A673 (cell line): ENCODE data around the gene SMAD3. TPM values are rescaled to one million over a fixed set of nuclear protein-coding genes. Genes with fewer than 3 reads are reported as not detected.
A peak's percentile ranks its signal among the peaks of the same experiment; 100 is the strongest.

Experiments used
- BruUV-seq: library from RNA; stranded (reverse); fragments of 400-500 nt; replicated peaks from 2 replicates; lab custom pipeline; 2021; lab: Mats Ljungman, UMichigan
- CTCF ChIA-PET: fragments of 300-600 bp; sonication (Branson Sonifier 250); formaldehyde crosslinking; loops from one replicate; lab custom pipeline; 2022; ENCODE audit warnings: antibody characterized with exemption; lab: Charles Lee
- POLR2A ChIA-PET: fragments of 300-600 bp; sonication (Branson Sonifier 250); formaldehyde crosslinking; loops from one replicate; lab custom pipeline; 2022; ENCODE audit warnings: antibody characterized with exemption; ENCODE audit not compliant: low non-redundant PET; lab: Charles Lee
- DNase-seq: peaks from one replicate; pipeline ENCODE4 v3.0.0-alpha.2; 2015; ENCODE audit warnings: low spot score
- H3K27ac ChIP-seq: fragments of 200-600 bp; sonication (generic); 2 replicates; pipeline ENCODE4 v1.5.1; 2016; ENCODE audit warnings: mixed run types, low read depth, mild to moderate bottlenecking, mixed read lengths, antibody characterized with exemption, low read length; ENCODE audit not compliant: poor library complexity, severe bottlenecking
- H3K27me3 ChIP-seq: fragments of 200-600 bp; sonication (generic); replicated peaks from 2 replicates; pipeline ENCODE4 v1.6.1; 2017; ENCODE audit warnings: mixed run types, low read depth, mild to moderate bottlenecking, mixed read lengths, antibody characterized with exemption, low read length; ENCODE audit not compliant: insufficient read depth, poor library complexity
- H3K36me3 ChIP-seq: fragments of 200-600 bp; sonication (generic); 2 replicates; pipeline ENCODE4 v1.6.1; 2016; ENCODE audit warnings: mixed run types, mild to moderate bottlenecking, mixed read lengths, antibody characterized with exemption, low read length; ENCODE audit not compliant: insufficient read depth, poor library complexity, severe bottlenecking
- H3K4me1 ChIP-seq: fragments of 200-600 bp; sonication (generic); 2 replicates; pipeline ENCODE4 v1.6.1; 2017; ENCODE audit warnings: mixed run types, mild to moderate bottlenecking, mixed read lengths, antibody characterized with exemption, low read length; ENCODE audit not compliant: insufficient read depth, poor library complexity, severe bottlenecking
- H3K4me3 ChIP-seq: fragments of 200-600 bp; sonication (generic); 2 replicates; pipeline ENCODE4 v1.5.1; 2016; ENCODE audit warnings: low read depth, mixed run types, mild to moderate bottlenecking, mixed read lengths, low read length; ENCODE audit not compliant: poor library complexity, severe bottlenecking
- H3K9me3 ChIP-seq: fragments of 200-600 bp; sonication (generic); 2 replicates; pipeline ENCODE4 v1.6.1; 2016; ENCODE audit warnings: mixed run types, low read depth, mild to moderate bottlenecking, mixed read lengths, antibody characterized with exemption, low read length; ENCODE audit not compliant: poor library complexity, severe bottlenecking
- EZH2 ChIP-seq: fragments of 200-600 bp; sonication (generic); IDR thresholded peaks from 2 replicates; pipeline ENCODE4 v1.6.1; 2017; ENCODE audit warnings: borderline replicate concordance, low read depth, mild to moderate bottlenecking, mixed read lengths, antibody characterized with exemption, low read length; ENCODE audit not compliant: poor library complexity, severe bottlenecking
- intact Hi-C: fragments of 100-400 bp; cut with micrococcal nuclease; formaldehyde crosslinking; loops from one replicate; pipeline ENCODE4 v1.10.0; 2022; ENCODE audit not compliant: unreplicated experiment
- total RNA-seq: library from RNA; stranded (reverse); gene quantifications from 2 replicates; pipeline ENCODE4 v1.2.3, GENCODE V29; 2021
- TF ChIP-seq, protein P1 (sequence below): fragments of 300-800, 200-600 bp; sonication (generic); conservative IDR thresholded peaks from 2 replicates; pipeline ENCODE4 v1.5.1; 2017; ENCODE audit warnings: low read depth, mild to moderate bottlenecking, antibody characterized with exemption, low read length, moderate library complexity, mixed read lengths

Gene SMAD3
- total RNA-seq, 1 experiment from 2014 or later = 31.0 TPM

DNA sequence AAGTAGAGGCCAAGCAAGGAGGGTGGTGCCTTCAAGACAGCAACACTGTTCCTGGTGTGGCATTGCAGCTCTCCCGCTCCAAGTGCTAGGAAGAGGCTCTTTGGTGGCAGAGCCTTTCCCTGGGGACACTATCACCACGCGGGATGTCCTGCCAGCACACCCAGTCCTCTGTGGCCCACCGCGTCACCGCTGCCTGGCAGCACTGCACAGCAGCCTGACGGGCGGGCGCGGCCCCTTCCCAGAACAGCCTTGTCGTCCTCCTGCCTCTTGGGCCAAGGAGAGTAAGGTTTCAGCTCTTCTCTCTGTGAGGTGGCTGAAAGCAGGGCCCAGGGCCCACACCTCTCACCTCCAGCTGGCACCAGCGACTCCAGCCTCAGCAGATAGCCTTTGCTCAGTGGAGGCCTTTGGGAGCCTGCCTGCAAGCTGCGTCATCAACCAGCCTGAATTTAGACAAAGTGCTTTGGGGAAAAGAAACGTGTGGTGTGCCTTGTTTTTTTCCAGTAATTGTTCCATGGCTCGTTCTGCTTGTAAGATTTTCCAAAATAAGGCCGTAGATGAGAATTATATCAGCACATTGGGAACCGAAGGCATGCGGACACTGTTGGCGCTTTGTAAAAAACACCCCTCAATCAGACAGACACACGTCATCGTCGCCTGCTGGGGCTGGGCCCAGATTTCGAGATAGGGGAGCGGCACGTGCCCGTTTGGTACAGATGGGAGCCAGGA is 124.1 kb downstream of the SMAD3 start:
- no peak for DNase-seq
- no peak for TF ChIP-seq EZH2
- TF ChIP-seq, protein P1, sequence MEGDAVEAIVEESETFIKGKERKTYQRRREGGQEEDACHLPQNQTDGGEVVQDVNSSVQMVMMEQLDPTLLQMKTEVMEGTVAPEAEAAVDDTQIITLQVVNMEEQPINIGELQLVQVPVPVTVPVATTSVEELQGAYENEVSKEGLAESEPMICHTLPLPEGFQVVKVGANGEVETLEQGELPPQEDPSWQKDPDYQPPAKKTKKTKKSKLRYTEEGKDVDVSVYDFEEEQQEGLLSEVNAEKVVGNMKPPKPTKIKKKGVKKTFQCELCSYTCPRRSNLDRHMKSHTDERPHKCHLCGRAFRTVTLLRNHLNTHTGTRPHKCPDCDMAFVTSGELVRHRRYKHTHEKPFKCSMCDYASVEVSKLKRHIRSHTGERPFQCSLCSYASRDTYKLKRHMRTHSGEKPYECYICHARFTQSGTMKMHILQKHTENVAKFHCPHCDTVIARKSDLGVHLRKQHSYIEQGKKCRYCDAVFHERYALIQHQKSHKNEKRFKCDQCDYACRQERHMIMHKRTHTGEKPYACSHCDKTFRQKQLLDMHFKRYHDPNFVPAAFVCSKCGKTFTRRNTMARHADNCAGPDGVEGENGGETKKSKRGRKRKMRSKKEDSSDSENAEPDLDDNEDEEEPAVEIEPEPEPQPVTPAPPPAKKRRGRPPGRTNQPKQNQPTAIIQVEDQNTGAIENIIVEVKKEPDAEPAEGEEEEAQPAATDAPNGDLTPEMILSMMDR = no peak
- CTCF ChIA-PET = no interaction called here
- Histone ChIP-seq H3K27ac (peak overlapping the region; percentile 69), H3K36me3 (peaks cover 34% of the 10 kb centered on the region), H3K4me1 (peaks cover 15% of the 10 kb centered on the region), H3K4me3 (no peak overlapping the region), H3K9me3 (no peaks in the 10 kb centered on the region), H3K27me3 (no peaks in the 10 kb centered on the region)
- no TSS peak for BruUV-seq
- intact Hi-C loops = loop anchor here (10.0 kb wide), 1 partner anchor 225 kb away; no protein-coding TSS in a partner anchor
- POLR2A ChIA-PET = no interaction called here

DNA sequence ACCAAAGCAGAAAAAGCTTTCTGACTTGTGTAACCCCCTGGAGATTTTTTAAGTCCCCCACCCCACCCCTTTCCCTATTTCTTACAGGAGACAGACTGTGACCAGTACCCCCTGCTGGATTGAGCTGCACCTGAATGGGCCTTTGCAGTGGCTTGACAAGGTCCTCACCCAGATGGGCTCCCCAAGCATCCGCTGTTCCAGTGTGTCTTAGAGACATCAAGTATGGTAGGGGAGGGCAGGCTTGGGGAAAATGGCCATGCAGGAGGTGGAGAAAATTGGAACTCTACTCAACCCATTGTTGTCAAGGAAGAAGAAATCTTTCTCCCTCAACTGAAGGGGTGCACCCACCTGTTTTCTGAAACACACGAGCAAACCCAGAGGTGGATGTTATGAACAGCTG is 124.9 kb downstream of the SMAD3 start:
- intact Hi-C loops = no loop called here
- peaks cover 15% of the 10 kb centered on the region for H3K4me1 ChIP-seq
- CTCF ChIA-PET = no interaction called here
- TF ChIP-seq, protein P1 = no peak
- no peak for TF ChIP-seq EZH2
- no peaks in the 10 kb centered on the region for H3K9me3 ChIP-seq
- POLR2A ChIA-PET = no interaction called here
- no peak overlapping the region for H3K4me3 ChIP-seq
- no peak for DNase-seq
- no peak overlapping the region for H3K27ac ChIP-seq
- no peaks in the 10 kb centered on the region for H3K27me3 ChIP-seq
- H3K36me3 ChIP-seq = peaks cover 31% of the 10 kb centered on the region
- no TSS peak for BruUV-seq

DNA sequence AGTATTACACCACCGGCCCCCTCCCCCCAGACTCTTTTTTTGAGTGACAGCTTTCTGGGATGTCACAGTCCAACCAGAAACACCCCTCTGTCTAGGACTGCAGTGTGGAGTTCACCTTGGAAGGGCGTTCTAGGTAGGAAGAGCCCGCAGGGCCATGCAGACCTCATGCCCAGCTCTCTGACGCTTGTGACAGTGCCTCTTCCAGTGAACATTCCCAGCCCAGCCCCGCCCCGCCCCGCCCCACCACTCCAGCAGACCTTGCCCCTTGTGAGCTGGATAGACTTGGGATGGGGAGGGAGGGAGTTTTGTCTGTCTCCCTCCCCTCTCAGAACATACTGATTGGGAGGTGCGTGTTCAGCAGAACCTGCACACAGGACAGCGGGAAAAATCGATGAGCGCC is 125.4 kb downstream of the SMAD3 start:
- no peaks in the 10 kb centered on the region for H3K27me3 ChIP-seq
- peaks cover 31% of the 10 kb centered on the region for H3K36me3 ChIP-seq
- TF ChIP-seq, protein P1 = no peak
- no peak for TF ChIP-seq EZH2
- H3K4me3 ChIP-seq = no peak overlapping the region
- H3K4me1 ChIP-seq = peaks cover 15% of the 10 kb centered on the region
- no peak overlapping the region for H3K27ac ChIP-seq
- H3K9me3 ChIP-seq = no peaks in the 10 kb centered on the region
- BruUV-seq = no TSS peak
- DNase-seq = no peak
- POLR2A ChIA-PET = no interaction called here
- CTCF ChIA-PET = no interaction called here
- intact Hi-C loops = no loop called here
